Retinal pigment epithelial cell (primary cell): ENCODE results near the gene SUMF2.
"Not testable (repeated sequence)": the region's sequence is repeated elsewhere in the genome, so short reads cannot be mapped to it uniquely, and the experiment has no call there.

Experiments used
- DNase-seq: peaks from one replicate; pipeline ENCODE4 v3.0.0-alpha.2; 2010; ENCODE audit warnings: low read depth
- H3K4me3 ChIP-seq: 2 replicates; pipeline ENCODE4 v1.5.1; 2011; ENCODE audit warnings: mild to moderate bottlenecking, low read length, control low read depth, moderate library complexity
- CTCF ChIP-seq: conservative IDR thresholded peaks from 2 replicates; pipeline ENCODE4 v1.5.1; 2011; ENCODE audit warnings: low read depth, low read length, control low read depth, inconsistent platforms

The SUMF2 gene

GRCh38 chr7:56033671-56034432 is 30.2 kb upstream of the SUMF2 start:
- no peak for DNase-seq
- peak overlapping the region; percentile 77 for H3K4me3 ChIP-seq
- TF ChIP-seq CTCF = peak; percentile 36

- DNase-seq = no peak
- no peak overlapping the region for H3K4me3 ChIP-seq
- TF ChIP-seq CTCF = no peak
These were observed 23.4 kb upstream of the SUMF2 start for GRCh38 chr7:56040730-56041129.

GRCh38 chr7:56045758-56046157 is 18.3 kb upstream of the SUMF2 start:
- not testable (repeated sequence) for DNase-seq, H3K4me3 ChIP-seq

- peak; percentile 89 for DNase-seq
- no peak overlapping the region for H3K4me3 ChIP-seq
- TF ChIP-seq CTCF = no peak
These were observed 17.2 kb upstream of the SUMF2 start for GRCh38 chr7:56046721-56047445.

GRCh38 chr7:56047446-56048116 is 16.5 kb upstream of the SUMF2 start:
- not testable (repeated sequence) for DNase-seq, H3K4me3 ChIP-seq

GRCh38 chr7:56048245-56048644 is 15.8 kb upstream of the SUMF2 start:
- no peak for DNase-seq
- no peak for TF ChIP-seq CTCF
- no peak overlapping the region for H3K4me3 ChIP-seq

GRCh38 chr7:56048763-56049162 is 15.3 kb upstream of the SUMF2 start:
- H3K4me3 ChIP-seq, DNase-seq: not testable (repeated sequence)

- no peak for DNase-seq
- no peak for TF ChIP-seq CTCF
- peak overlapping the region; percentile 59 for H3K4me3 ChIP-seq
These were observed 13.1 kb upstream of the SUMF2 start for GRCh38 chr7:56051053-56051338.
